HEK293 (cell line): ENCODE measurements around the gene ELAVL2.

Experiments used
- CTCF ChIA-PET: fragments of 350-600 bp; formaldehyde crosslinking; extraction: SDS; loops from one replicate; lab custom pipeline; 2021; ENCODE audit warnings: antibody characterized with exemption; lab: Yijun Ruan, JAX
- POLR2A ChIA-PET: fragments of 300-600 bp; formaldehyde crosslinking; extraction: SDS; loops from one replicate; lab custom pipeline; 2020; ENCODE audit warnings: antibody characterized with exemption, inconsistent platforms; lab: Yijun Ruan, JAX
- H3K27ac ChIP-seq: fragments of 200-500 bp; sonication (Bioruptor generic); 2 replicates; pipeline ENCODE4 v1.5.1; 2014; ENCODE audit warnings: low read depth, low read length, control low read depth, inconsistent platforms; ENCODE audit errors: extremely low read depth
- H3K36me3 ChIP-seq, 2 experiments: fragments of 200-500 bp in 1 of 2; sonication (Bioruptor generic) in 1 of 2; 1 replicate in 1 of 2; 2 replicates in 1 of 2; pipeline ENCODE4 v1.5.1; 2014 to 2017; ENCODE audit warnings: inconsistent platforms in 2 of 2, low read length in 2 of 2; ENCODE audit not compliant: control insufficient read depth in 2 of 2, insufficient read depth in 1 of 2
- H3K4me1 ChIP-seq: fragments of 200-500 bp; sonication (Bioruptor generic); 2 replicates; pipeline ENCODE4 v1.5.1; 2014; ENCODE audit warnings: mild to moderate bottlenecking, low read length, inconsistent platforms; ENCODE audit not compliant: control insufficient read depth, insufficient read depth
- H3K4me3 ChIP-seq: 2 replicates; pipeline ENCODE4 v1.5.1; 2011; ENCODE audit warnings: low read depth, mild to moderate bottlenecking, control low read depth, low read length, moderate library complexity
- H3K9me3 ChIP-seq: fragments of 200-500 bp; sonication (Bioruptor generic); 2 replicates; pipeline ENCODE4 v1.5.1; 2014; ENCODE audit warnings: low read depth, low read length, inconsistent platforms; ENCODE audit not compliant: control insufficient read depth, insufficient read depth
- HIC1 ChIP-seq: fragments of 450-650 bp; formaldehyde crosslinking; IDR thresholded peaks from 2 replicates; pipeline ENCODE4 v1.5.1; 2016; ENCODE audit warnings: missing biosample characterization, missing genetic modification characterization
- KLF17 ChIP-seq: fragments of 450-650 bp; formaldehyde crosslinking; IDR thresholded peaks from 2 replicates; pipeline ENCODE4 v1.5.1; 2016; ENCODE audit warnings: missing biosample characterization, missing genetic modification characterization
- PRDM10 ChIP-seq: fragments of 450-650 bp; formaldehyde crosslinking; IDR thresholded peaks from 2 replicates; pipeline ENCODE4 v1.5.1; 2016; ENCODE audit warnings: missing biosample characterization, missing genetic modification characterization
- ZBTB11 ChIP-seq: fragments of 450-650 bp; formaldehyde crosslinking; conservative IDR thresholded peaks from 2 replicates; pipeline ENCODE4 v1.5.1; 2016; ENCODE audit warnings: low read depth, missing biosample characterization, missing genetic modification characterization
- ZBTB49 ChIP-seq: fragments of 450-650 bp; formaldehyde crosslinking; IDR thresholded peaks from 2 replicates; pipeline ENCODE4 v1.5.1; 2016; ENCODE audit warnings: missing biosample characterization, missing genetic modification characterization, low read depth
- ZNF114 ChIP-seq: fragments of 450-650 bp; formaldehyde crosslinking; IDR thresholded peaks from 2 replicates; pipeline ENCODE4 v1.5.0; 2017; ENCODE audit warnings: missing biosample characterization, missing genetic modification characterization
- ZNF146 ChIP-seq: fragments of 450-650 bp; formaldehyde crosslinking; IDR thresholded peaks from 2 replicates; pipeline ENCODE4 v1.5.1; 2016; ENCODE audit warnings: missing biosample characterization, missing genetic modification characterization
- ZNF248 ChIP-seq: fragments of 450-650 bp; formaldehyde crosslinking; IDR thresholded peaks from 2 replicates; pipeline ENCODE4 v1.5.1; 2017; ENCODE audit warnings: missing biosample characterization, missing genetic modification characterization
- ZNF26 ChIP-seq: fragments of 450-650 bp; formaldehyde crosslinking; IDR thresholded peaks from 2 replicates; pipeline ENCODE4 v1.5.1; 2016; ENCODE audit warnings: missing biosample characterization, missing genetic modification characterization
- ZNF266 ChIP-seq: fragments of 450-650 bp; formaldehyde crosslinking; IDR thresholded peaks from 2 replicates; pipeline ENCODE4 v1.5.1; 2016; ENCODE audit warnings: missing biosample characterization, missing genetic modification characterization, low read depth
- ZNF311 ChIP-seq: fragments of 450-650 bp; formaldehyde crosslinking; IDR thresholded peaks from 2 replicates; pipeline ENCODE4 v1.5.1; 2017; ENCODE audit warnings: missing biosample characterization, missing genetic modification characterization, borderline replicate concordance
- ZNF341 ChIP-seq: fragments of 450-650 bp; formaldehyde crosslinking; IDR thresholded peaks from 2 replicates; pipeline ENCODE4; 2016; ENCODE audit warnings: low read depth, missing biosample characterization, missing genetic modification characterization
- ZNF350 ChIP-seq: fragments of 450-650 bp; formaldehyde crosslinking; IDR thresholded peaks from 2 replicates; pipeline ENCODE4 v1.5.0; 2017; ENCODE audit warnings: missing biosample characterization, mild to moderate bottlenecking, missing genetic modification characterization
- ZNF555 ChIP-seq: fragments of 450-650 bp; formaldehyde crosslinking; conservative IDR thresholded peaks from 2 replicates; pipeline ENCODE4 v1.5.1; 2017; ENCODE audit warnings: missing biosample characterization, mild to moderate bottlenecking, missing genetic modification characterization, inconsistent platforms
- ZNF558 ChIP-seq: fragments of 450-650 bp; formaldehyde crosslinking; IDR thresholded peaks from 2 replicates; pipeline ENCODE4 v1.5.1; 2016; ENCODE audit warnings: missing biosample characterization, missing genetic modification characterization
- ZNF677 ChIP-seq: fragments of 450-650 bp; IDR thresholded peaks from 2 replicates; pipeline ENCODE4 v1.5.0; 2018; ENCODE audit warnings: missing biosample characterization, mild to moderate bottlenecking, missing genetic modification characterization, moderate library complexity
- ZNF76 ChIP-seq: fragments of 450-650 bp; formaldehyde crosslinking; IDR thresholded peaks from 2 replicates; pipeline ENCODE4; 2016; ENCODE audit warnings: low read depth, missing biosample characterization, missing genetic modification characterization, borderline replicate concordance
- ZSCAN16 ChIP-seq: fragments of 450-650 bp; formaldehyde crosslinking; IDR thresholded peaks from 2 replicates; pipeline ENCODE4 v1.5.1; 2016; ENCODE audit warnings: missing biosample characterization, missing genetic modification characterization

The ELAVL2 gene

GRCh38 chr9:23651051-23651450 lies 175.0 kb downstream of the ELAVL2 start:
- ChIA-PET CTCF (no interaction called here), POLR2A (no interaction called here)
- H3K4me1 ChIP-seq = no peaks in the 10 kb centered on the region
- no peaks in the 10 kb centered on the region for H3K9me3 ChIP-seq
- no peak overlapping the region for H3K4me3 ChIP-seq
- TF ChIP-seq ZNF350 = no peak
- no peak for TF ChIP-seq KLF17 (tag by site-specific recombination)
- TF ChIP-seq ZNF555 (tag by site-specific recombination) = no peak
- TF ChIP-seq ZNF114 (tag by site-specific recombination) = no peak
- no peak for TF ChIP-seq ZNF311 (tag by site-specific recombination)
- no peak for TF ChIP-seq ZNF558 (tag by site-specific recombination)
- no peak for TF ChIP-seq ZNF341 (tag by site-specific recombination)
- no peak for TF ChIP-seq ZNF146
- no peak for TF ChIP-seq ZNF248 (tag by site-specific recombination)
- no peak for TF ChIP-seq HIC1
- TF ChIP-seq ZNF26 (tag by site-specific recombination) = no peak
- TF ChIP-seq ZBTB49 (tag by site-specific recombination) = no peak
- no peak for TF ChIP-seq ZNF677 (tag by site-specific recombination)
- TF ChIP-seq ZNF76 (tag by site-specific recombination) = no peak
- TF ChIP-seq ZSCAN16 (tag by site-specific recombination) = no peak
- no peak overlapping the region for H3K27ac ChIP-seq
- peaks cover 9 to 45% of the 10 kb centered on the region in 2 experiments for H3K36me3 ChIP-seq

- H3K27ac ChIP-seq = no peak overlapping the region
- TF ChIP-seq PRDM10 (no peak), ZNF266 (tag by site-specific recombination) (no peak), ZBTB11 (tag by site-specific recombination) (no peak)
These were observed 177.4 kb downstream of the ELAVL2 start for GRCh38 chr9:23648651-23649050.

More at GRCh38 chr9:23648651-23649050, 177.4 kb downstream of the ELAVL2 start:
- H3K9me3 ChIP-seq = no peaks in the 10 kb centered on the region
- ChIA-PET CTCF (no interaction called here), POLR2A (no interaction called here)
- no peaks in the 10 kb centered on the region for H3K4me1 ChIP-seq
- H3K36me3 ChIP-seq = peaks cover 9 to 34% of the 10 kb centered on the region in 2 experiments
- no peak overlapping the region for H3K4me3 ChIP-seq
